ENCODE results near the gene ABL2. TPM values are rescaled to one million over a fixed set of nuclear protein-coding genes. Genes with fewer than 3 reads are reported as not detected.

Gene ABL2
- polyA plus RNA-seq, 2 of the 4 experiments (the other 2 are of a cell fraction): 12.4 TPM

GRCh38 chr1:179095924-179096323 is 133.6 kb downstream of the ABL2 start:
- ChIA-PET CTCF (interaction anchor here (0.9 to 1.1 kb wide), 2 partner anchors 9 to 129 kb away, joined by 3 read pairs; no protein-coding TSS in a partner anchor), POLR2A (no interaction called here)
- no peaks in the 10 kb centered on the region for H3K9me3 ChIP-seq
- no peak overlapping the region for H3K4me3 ChIP-seq
- no peak for DNase-seq (ENCODE audit: low read depth in 1 of 2, low spot score in 1 of 2)
- 82% methylated on average over 3 of the region's 3 CpGs for WGBS (ENCODE audit: missing lambda C conversion rate)
- H3K27ac ChIP-seq: no peak overlapping the region
- TF ChIP-seq MYC (IDR thresholded peaks at IDR 0.05; ENCODE audit: borderline replicate concordance, low read length) (no peak), ESRRA (IDR thresholded peaks at IDR 0.05; ENCODE audit: borderline replicate concordance, low read length) (no peak), CBX8 (IDR thresholded peaks at IDR 0.05) (no peak), ATOH8 (CRISPR knock-in tag; IDR thresholded peaks at IDR 0.05; ENCODE audit: low read depth) (no peak), NR3C1 (IDR thresholded peaks at IDR 0.05) (no peak), ELK1 (IDR thresholded peaks at IDR 0.05; ENCODE audit: low read depth, low read length) (no peak), E2F6 (IDR thresholded peaks at IDR 0.05; ENCODE audit: borderline replicate concordance, low read depth) (no peak), FOSB (CRISPR knock-in tag; IDR thresholded peaks at IDR 0.05) (no peak), EP300 (IDR thresholded peaks at IDR 0.05) (no peak)
- no peak for FAIRE-seq
- ATAC-seq: no peak
- H3K4me1 ChIP-seq: peaks cover 20% of the 10 kb centered on the region
- H3K4me2 ChIP-seq: no peak overlapping the region

- ATAC-seq (no peak), DNase-seq (ENCODE audit: low read depth in 1 of 2, low spot score in 1 of 2) (no peak), FAIRE-seq (no peak)
- no peaks in the 10 kb centered on the region for H3K9me3 ChIP-seq
- ChIA-PET CTCF (interaction anchor here (1.1 to 2.2 kb wide), 2 partner anchors 10 to 130 kb away, joined by 3 to 9 read pairs; no protein-coding TSS in a partner anchor), POLR2A (no interaction called here)
- no peak overlapping the region for H3K4me2 ChIP-seq
- TF ChIP-seq CBX2 (IDR thresholded peaks at IDR 0.05; ENCODE audit: borderline replicate concordance, low read depth): no peak
- no peak for TF ChIP-seq EHMT2 (IDR thresholded peaks at IDR 0.05; ENCODE audit: low read depth)
- TF ChIP-seq ZNF302 (CRISPR knock-in tag; IDR thresholded peaks at IDR 0.05): no peak
- no peak for TF ChIP-seq HES2 (IDR thresholded peaks at IDR 0.05)
- no peak for TF ChIP-seq HOXA7 (CRISPR knock-in tag; IDR thresholded peaks at IDR 0.05)
- no peak overlapping the region for H3K4me3 ChIP-seq
- no peak overlapping the region for H3K27ac ChIP-seq
- 93% methylated on average over 4 of the region's 4 CpGs for WGBS (ENCODE audit: missing lambda C conversion rate)
- peaks cover 25% of the 10 kb centered on the region for H3K4me1 ChIP-seq
These were observed 134.1 kb downstream of the ABL2 start for GRCh38 chr1:179095377-179095776.

GRCh38 chr1:179094818-179095217 is 134.7 kb downstream of the ABL2 start:
- DNase-seq (ENCODE audit: low read depth in 1 of 2, low spot score in 1 of 2): no peak
- no peak for TF ChIP-seq CEBPB (IDR thresholded peaks at IDR 0.05)
- TF ChIP-seq BCL3 (IDR thresholded peaks at IDR 0.05): no peak
- TF ChIP-seq RARB (CRISPR knock-in tag; IDR thresholded peaks at IDR 0.05): no peak
- TF ChIP-seq CHD4 (IDR thresholded peaks at IDR 0.05; ENCODE audit: borderline replicate concordance): no peak
- no peak for TF ChIP-seq ESRRA (IDR thresholded peaks at IDR 0.05; ENCODE audit: borderline replicate concordance, low read length)
- TF ChIP-seq E2F6 (IDR thresholded peaks at IDR 0.05; ENCODE audit: borderline replicate concordance, low read depth): no peak
- no peak for TF ChIP-seq RNF2 (IDR thresholded peaks at IDR 0.05; ENCODE audit: borderline replicate concordance, low read depth)
- no peak for TF ChIP-seq NR3C1 (IDR thresholded peaks at IDR 0.05)
- no peak for TF ChIP-seq REST (IDR thresholded peaks at IDR 0.05)
- ChIA-PET CTCF (interaction anchor here (0.7 to 2.3 kb wide), 4 partner anchors 11 to 130 kb away, joined by 3 to 9 read pairs (median 6); no protein-coding TSS in a partner anchor), POLR2A (no interaction called here)
- H3K27ac ChIP-seq: no peak overlapping the region
- H3K4me3 ChIP-seq: no peak overlapping the region
- WGBS (ENCODE audit: missing lambda C conversion rate): 100% methylated on average over 5 of the region's 5 CpGs
- no peak overlapping the region for H3K4me2 ChIP-seq
- ATAC-seq: no peak
- FAIRE-seq: no peak
- H3K4me1 ChIP-seq: peaks cover 29% of the 10 kb centered on the region
- no peaks in the 10 kb centered on the region for H3K9me3 ChIP-seq

Data from A549 (cell line).